H9 (cell line): Measurements from ENCODE around the gene RIMS1. TPM values are rescaled to one million over a fixed set of nuclear protein-coding genes. Genes with fewer than 3 reads are reported as not detected.

Source experiments
- DNase-seq: peaks from one replicate; pipeline ENCODE4 v3.0.0-alpha.2; 2017
- H2AFZ ChIP-seq: one replicate; pipeline ENCODE4 v1.6.1; 2013; ENCODE audit warnings: mild to moderate bottlenecking, low read length, control low read depth, moderate library complexity
- H2AK5ac ChIP-seq: 2 replicates; pipeline ENCODE4 v1.6.1; 2013; ENCODE audit warnings: low read length, control low read depth, mixed read lengths; ENCODE audit not compliant: insufficient read length
- H2BK120ac ChIP-seq: one replicate; pipeline ENCODE4 v1.6.1; 2013; ENCODE audit warnings: low read depth, mild to moderate bottlenecking, low read length, control low read depth, inconsistent platforms; ENCODE audit not compliant: poor library complexity, severe bottlenecking
- H2BK12ac ChIP-seq: 2 replicates; pipeline ENCODE4 v1.6.1; 2013; ENCODE audit warnings: low read length, control low read depth, mixed read lengths, low read depth; ENCODE audit not compliant: insufficient read length
- H2BK15ac ChIP-seq: 2 replicates; pipeline ENCODE4 v1.6.1; 2013; ENCODE audit warnings: low read depth, low read length, control low read depth
- H2BK20ac ChIP-seq: one replicate; pipeline ENCODE4 v1.6.1; 2013; ENCODE audit warnings: low read depth, mild to moderate bottlenecking, low read length, control low read depth, inconsistent platforms; ENCODE audit not compliant: poor library complexity, severe bottlenecking
- H2BK5ac ChIP-seq: 2 replicates; pipeline ENCODE4 v1.6.1; 2013; ENCODE audit warnings: low read length, control low read depth, mixed read lengths; ENCODE audit not compliant: insufficient read length
- H3K14ac ChIP-seq: 2 replicates; pipeline ENCODE4 v1.6.1; 2013; ENCODE audit warnings: low read length, control low read depth; ENCODE audit not compliant: insufficient read depth
- H3K18ac ChIP-seq: 2 replicates; pipeline ENCODE4 v1.6.1; 2013; ENCODE audit warnings: low read depth, mild to moderate bottlenecking, mixed read lengths, low read length, control low read depth; ENCODE audit not compliant: insufficient read length
- H3K23ac ChIP-seq: 2 replicates; pipeline ENCODE4 v1.6.1; 2013; ENCODE audit warnings: low read length, control low read depth, mixed read lengths, low read depth; ENCODE audit not compliant: insufficient read length
- H3K23me2 ChIP-seq: 2 replicates; pipeline ENCODE4 v1.6.1; 2013; ENCODE audit warnings: low read depth, mild to moderate bottlenecking, mixed read lengths, low read length, control low read depth; ENCODE audit not compliant: insufficient read length, poor library complexity, severe bottlenecking
- H3K27ac ChIP-seq: 2 replicates; pipeline ENCODE4 v1.5.1; 2013; ENCODE audit warnings: low read length, control low read depth, mixed read lengths, low read depth; ENCODE audit not compliant: insufficient read length
- H3K27me3 ChIP-seq: 2 replicates; pipeline ENCODE4 v1.6.1; 2013; ENCODE audit warnings: low read length, control low read depth, inconsistent platforms; ENCODE audit not compliant: insufficient read depth
- H3K4ac ChIP-seq: 2 replicates; pipeline ENCODE4 v1.6.1; 2013; ENCODE audit warnings: low read depth, mild to moderate bottlenecking, control low read depth, inconsistent platforms, low read length, moderate library complexity
- H3K4me1 ChIP-seq: 2 replicates; pipeline ENCODE4 v1.6.1; 2013; ENCODE audit warnings: low read length, control low read depth, inconsistent platforms; ENCODE audit not compliant: insufficient read depth
- H3K4me2 ChIP-seq: 2 replicates; pipeline ENCODE4 v1.6.1; 2013; ENCODE audit warnings: low read length, control low read depth, mixed read lengths; ENCODE audit not compliant: insufficient read length, insufficient read depth
- H3K56ac ChIP-seq: 2 replicates; pipeline ENCODE4 v1.6.1; 2013; ENCODE audit warnings: low read depth, mild to moderate bottlenecking, mixed read lengths, low read length, control low read depth; ENCODE audit not compliant: insufficient read length
- H3K79me1 ChIP-seq: 2 replicates; pipeline ENCODE4 v1.6.1; 2013; ENCODE audit warnings: low read depth, mild to moderate bottlenecking, moderate library complexity, low read length, control low read depth, inconsistent platforms; ENCODE audit not compliant: insufficient read depth, poor library complexity, severe bottlenecking
- H3K79me2 ChIP-seq: 2 replicates; pipeline ENCODE4 v1.6.1; 2013; ENCODE audit warnings: low read length, control low read depth, inconsistent platforms; ENCODE audit not compliant: insufficient read depth
- H3K9ac ChIP-seq: 2 replicates; pipeline ENCODE4 v1.6.1; 2013; ENCODE audit warnings: low read length, control low read depth, mixed read lengths; ENCODE audit not compliant: insufficient read length; ENCODE audit errors: extremely low read depth
- H3K9me3 ChIP-seq: one replicate; pipeline ENCODE4 v1.6.1; 2013; ENCODE audit warnings: low read depth, low read length, inconsistent platforms; ENCODE audit not compliant: control insufficient read depth
- H3T11ph ChIP-seq: one replicate; pipeline ENCODE4 v1.6.1; 2013; ENCODE audit warnings: mild to moderate bottlenecking, low read length, control low read depth, inconsistent platforms
- H4K20me1 ChIP-seq: one replicate; pipeline ENCODE4 v1.6.1; 2013; ENCODE audit not compliant: control insufficient read depth, insufficient read length, insufficient read depth
- H4K5ac ChIP-seq: 2 replicates; pipeline ENCODE4 v1.6.1; 2013; ENCODE audit warnings: low read depth, mild to moderate bottlenecking, mixed read lengths, low read length, control low read depth; ENCODE audit not compliant: insufficient read length
- H4K8ac ChIP-seq: replicated peaks from 2 replicates; pipeline ENCODE4 v1.6.1; 2013; ENCODE audit warnings: low read length, control low read depth, mixed read lengths, low read depth; ENCODE audit not compliant: insufficient read length
- H4K91ac ChIP-seq: 2 replicates; pipeline ENCODE4 v1.6.1; 2013; ENCODE audit warnings: low read depth, mild to moderate bottlenecking, moderate library complexity, mixed read lengths, low read length, control low read depth; ENCODE audit not compliant: insufficient read length
- H3K27ac Mint-ChIP-seq, 3 experiments: 2 replicates in 2 of 3; 3 replicates in 1 of 3; pipeline ENCODE4 v1.8.0; 2020 to 2021; ENCODE audit warnings: mixed read lengths in 3 of 3, mild to moderate bottlenecking in 1 of 3, moderate library complexity in 1 of 3
- H3K27me3 Mint-ChIP-seq: 2 replicates; pipeline ENCODE4 v1.8.0; 2021; ENCODE audit warnings: low read depth, mild to moderate bottlenecking, moderate library complexity, mixed read lengths
- H3K36me3 Mint-ChIP-seq, 3 experiments: 2 replicates in 2 of 3; 3 replicates in 1 of 3; pipeline ENCODE4 v1.8.0; 2020 to 2021; ENCODE audit warnings: low read depth in 3 of 3, mixed read lengths in 3 of 3; ENCODE audit not compliant: insufficient read depth in 1 of 3
- H3K4me1 Mint-ChIP-seq, 2 experiments: 2 replicates each; pipeline ENCODE4 v1.8.0; 2020; ENCODE audit warnings: mixed read lengths in 2 of 2
- H3K4me3 Mint-ChIP-seq, 2 experiments: 2 replicates in 1 of 2; 3 replicates in 1 of 2; pipeline ENCODE4 v1.8.0; 2020 to 2021; ENCODE audit warnings: mild to moderate bottlenecking in 2 of 2, mixed read lengths in 2 of 2, moderate library complexity in 1 of 2
- H3K9me3 Mint-ChIP-seq, 2 experiments: 2 replicates in 1 of 2; 3 replicates in 1 of 2; pipeline ENCODE4 v1.8.0; 2020; ENCODE audit warnings: mild to moderate bottlenecking in 2 of 2, mixed read lengths in 2 of 2, moderate library complexity in 1 of 2
- CTCF ChIP-seq: fragments of 200-600 bp; sonication (generic); conservative IDR thresholded peaks from 3 replicates; pipeline ENCODE4 v1.8.0; 2021; ENCODE audit warnings: antibody characterized with exemption, mild to moderate bottlenecking
- WGBS: extraction: QIAGEN DNeasy Blood & Tissue Kit; methylation state at CpG from one replicate; pipeline ENCODE4 v1.1.7; 2013; ENCODE audit warnings: missing lambda C conversion rate, low lambda C conversion rate, mixed read lengths; ENCODE audit not compliant: insufficient read length; ENCODE audit errors: extremely low coverage; 5-methylcytosine and 5-hydroxymethylcytosine counted together
- total RNA-seq: library from RNA; stranded (reverse); gene quantifications from 2 replicates; pipeline ENCODE4 v1.2.1, GENCODE V29; 2021

RIMS1 gene
- total RNA-seq, 1 experiment from 2014 or later: 0.83 TPM

- Mint-ChIP-seq H3K27ac (no peak overlapping the region), H3K36me3 (no peaks in the 10 kb centered on the region), H3K4me3 (no peak overlapping the region), H3K27me3 (no peaks in the 10 kb centered on the region), H3K9me3 (no peaks in the 10 kb centered on the region), H3K4me1 (no peaks in the 10 kb centered on the region; a peak in 1 of 4 replicates)
- H2BK5ac ChIP-seq: no peak overlapping the region
- no peak overlapping the region for H2BK15ac ChIP-seq
- H3K79me2 ChIP-seq: no peaks in the 10 kb centered on the region
- H4K5ac ChIP-seq: no peak overlapping the region
- no peaks in the 10 kb centered on the region for H3K23me2 ChIP-seq
- no peak for TF ChIP-seq CTCF
- no peak overlapping the region for H3K4me2 ChIP-seq
- DNase-seq: no peak
- no peak overlapping the region for H3K14ac ChIP-seq
- H2AK5ac ChIP-seq: no peak overlapping the region
- H4K91ac ChIP-seq: no peak overlapping the region
- no peak overlapping the region for H3K4ac ChIP-seq
- H3K9ac ChIP-seq: no peak overlapping the region
- no peak overlapping the region for H3K27ac ChIP-seq
- no peak overlapping the region for H3K18ac ChIP-seq
- H3K56ac ChIP-seq: no peak overlapping the region
- H3K23ac ChIP-seq: no peak overlapping the region
- no CpG with 5 or more reads among the region's 7 CpGs for WGBS
- no peak overlapping the region for H2BK120ac ChIP-seq
- H3K79me1 ChIP-seq: no peaks in the 10 kb centered on the region
- H4K8ac ChIP-seq: no peak overlapping the region
- H3K4me1 ChIP-seq: no peaks in the 10 kb centered on the region
- H2AFZ ChIP-seq: no peak overlapping the region
- no peaks in the 10 kb centered on the region for H3K9me3 ChIP-seq
- no peaks in the 10 kb centered on the region for H3K27me3 ChIP-seq
- no peak overlapping the region for H3T11ph ChIP-seq
- no peak overlapping the region for H2BK20ac ChIP-seq
- no peak overlapping the region for H2BK12ac ChIP-seq
- H4K20me1 ChIP-seq: no peaks in the 10 kb centered on the region
These were observed 526.3 kb downstream of the RIMS1 start for GRCh38 chr6:72412709-72413044.
